NOMO-1 (cell line): ENCODE data around the gene EFHC2.
"Not testable (repeated sequence)": the region's sequence is repeated elsewhere in the genome, so short reads cannot be mapped to it uniquely, and the experiment has no call there.

Source experiments
- DNase-seq, 2 experiments: peaks; one replicate each; lab custom pipeline; 2025; ENCODE audit not compliant: unreplicated experiment in 2 of 2; lab: John Stamatoyannopoulos, UW

EFHC2 gene

DNA sequence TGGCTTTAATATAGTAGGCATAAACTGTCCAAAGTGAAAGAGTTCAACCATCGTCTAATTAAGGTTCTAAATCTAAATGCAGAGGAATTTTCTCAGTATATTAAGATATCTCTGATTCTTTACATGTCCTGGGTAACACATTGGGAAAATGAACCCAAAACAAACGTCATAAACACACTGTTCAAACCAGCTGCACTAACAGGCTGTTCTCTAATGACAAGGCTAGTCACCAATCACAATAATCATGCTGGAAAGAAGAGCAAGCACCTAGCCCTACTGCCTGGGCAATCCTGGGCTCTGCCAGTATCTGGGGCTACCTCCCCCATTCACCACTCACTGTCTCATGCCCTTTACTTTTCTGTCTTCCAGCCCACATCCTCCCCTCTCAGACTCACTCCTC is 107.9 kb downstream of the EFHC2 start:
- DNase-seq, result no peak

DNA sequence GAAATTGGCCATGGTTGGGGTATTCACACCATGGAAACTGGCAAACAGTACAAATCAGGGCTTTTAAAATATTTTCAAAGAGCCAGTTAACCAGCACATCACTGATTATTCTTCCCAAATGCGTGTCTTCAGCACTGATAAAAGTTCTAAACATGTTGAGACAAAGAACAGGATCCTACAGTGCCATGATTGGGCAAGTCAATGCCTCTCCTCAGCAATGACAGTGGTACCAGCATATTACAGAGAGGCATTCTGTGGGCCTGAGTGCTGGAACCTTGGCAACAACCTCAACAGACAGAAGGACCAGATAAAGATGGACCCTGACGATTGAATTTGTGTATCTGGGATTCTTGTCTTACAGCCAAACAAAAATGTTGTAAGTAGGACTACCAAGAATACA is 108.9 kb downstream of the EFHC2 start:
- DNase-seq, result no peak

DNA sequence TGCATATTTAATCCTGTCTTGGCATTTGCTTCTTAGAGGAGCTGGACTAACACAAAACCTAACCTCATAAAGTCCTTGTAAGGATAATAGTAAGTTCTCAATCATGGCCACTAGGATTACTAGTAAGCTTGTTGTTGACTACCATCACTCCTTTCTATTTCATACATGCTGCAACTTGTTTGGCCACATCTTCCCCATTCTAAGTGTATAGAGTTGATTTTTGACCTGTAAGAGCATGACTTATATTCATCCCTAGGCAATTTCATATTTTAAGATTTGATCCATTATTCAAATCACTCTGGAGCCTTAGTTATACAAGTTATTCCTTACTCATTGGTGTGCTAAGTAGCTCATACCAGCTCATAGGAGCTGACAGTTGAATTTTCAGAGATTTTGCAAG is 109.4 kb downstream of the EFHC2 start:
- DNase-seq, result no peak

DNA sequence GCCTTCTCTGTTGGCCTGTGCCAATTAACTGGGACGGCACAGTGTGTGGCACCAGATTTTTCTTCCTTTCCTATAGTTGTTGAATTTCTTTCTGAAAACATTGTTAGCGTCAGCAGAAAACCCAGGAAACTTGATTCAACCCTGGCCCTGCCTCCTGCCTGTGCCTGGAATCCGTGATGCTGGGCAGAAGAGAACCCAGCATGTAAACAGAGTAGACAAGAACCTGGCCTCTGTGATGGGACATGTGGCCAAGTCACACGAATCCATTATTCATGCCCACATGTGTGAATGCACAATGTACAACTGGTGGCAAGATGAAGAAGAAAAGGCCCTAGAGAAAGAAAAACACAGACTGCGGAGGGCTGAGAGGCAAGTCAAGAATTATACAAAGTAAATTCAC is 111.4 kb downstream of the EFHC2 start:
- DNase-seq, result no peak

DNA sequence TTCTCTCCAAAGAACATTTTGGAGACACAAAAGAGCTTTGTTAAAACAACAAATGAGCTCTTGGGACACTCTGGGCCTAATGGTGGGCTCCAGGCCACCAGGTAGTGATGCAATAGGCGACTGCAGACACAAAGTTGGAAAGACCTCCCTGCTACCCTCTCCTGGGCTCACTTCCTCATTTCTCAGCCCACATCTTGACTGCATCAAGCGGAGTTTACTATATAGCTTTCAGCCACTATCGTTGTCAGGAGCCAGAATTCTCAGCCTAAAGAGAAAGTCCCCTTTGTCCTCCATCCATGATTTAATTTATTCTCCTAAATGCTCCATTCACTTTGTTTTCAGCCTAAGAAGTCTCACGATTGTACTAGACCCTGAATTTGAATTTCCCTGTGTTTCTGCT is 114.9 kb downstream of the EFHC2 start:
- peak; percentile 43 to 62 for DNase-seq

DNA sequence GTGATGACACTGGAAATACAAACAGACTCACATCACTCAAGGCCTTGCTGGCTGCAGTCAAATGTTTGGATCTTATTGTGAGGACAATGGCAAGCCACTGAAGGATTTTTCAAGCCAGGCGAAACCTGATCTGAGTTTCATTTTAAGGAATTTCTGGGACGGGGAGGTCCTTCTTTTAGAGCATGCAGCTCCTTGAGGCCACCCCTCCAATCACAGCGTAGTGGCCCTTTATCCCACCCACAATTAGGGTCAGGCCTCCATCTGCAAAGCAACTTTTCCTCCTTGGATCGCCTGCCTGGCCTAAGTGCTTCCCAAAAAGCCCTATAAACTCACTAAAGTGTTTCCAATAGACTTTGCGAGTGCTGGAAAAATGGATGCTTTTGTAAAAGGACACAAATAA is 115.5 kb downstream of the EFHC2 start:
- no peak for DNase-seq

DNA sequence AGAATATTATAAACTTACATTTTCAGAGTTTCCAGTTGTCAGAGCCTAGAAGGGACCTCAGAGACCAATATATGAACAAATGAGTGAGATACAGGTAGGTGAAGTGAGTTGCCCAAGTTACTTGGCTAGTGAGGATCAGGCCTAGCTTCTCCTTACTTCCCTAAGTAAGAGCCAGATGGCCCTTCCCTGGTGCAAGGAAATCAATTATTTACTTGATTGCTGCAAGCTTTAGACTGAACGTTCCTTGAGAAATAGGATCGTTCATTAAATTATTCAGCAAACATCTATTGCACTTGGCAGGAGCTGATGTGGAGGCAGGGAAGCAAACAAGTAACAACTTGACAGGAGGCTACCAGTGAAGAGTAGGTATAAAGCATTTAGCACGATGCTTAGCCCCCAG is 117.8 kb downstream of the EFHC2 start:
- DNase-seq, result no peak

DNA sequence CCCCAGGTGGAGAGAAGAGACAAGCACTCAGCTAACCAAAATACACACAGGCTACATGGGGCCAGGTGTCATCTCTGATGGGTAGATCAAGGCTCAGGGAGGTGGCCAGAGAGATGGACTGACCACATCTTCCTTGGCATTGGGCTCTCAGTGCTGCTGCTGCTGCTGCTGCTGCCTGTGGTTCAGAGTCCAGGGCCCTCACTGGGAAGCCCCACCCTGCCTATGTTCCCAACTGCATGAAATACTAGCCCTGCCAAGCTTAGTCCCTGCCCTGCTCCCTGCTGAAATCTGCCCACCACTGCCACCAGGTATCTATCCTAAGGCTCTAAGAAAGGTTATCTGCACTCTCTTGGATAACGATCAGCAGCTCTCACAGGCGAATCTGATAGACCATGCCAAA is 118.7 kb downstream of the EFHC2 start:
- no peak for DNase-seq

DNA sequence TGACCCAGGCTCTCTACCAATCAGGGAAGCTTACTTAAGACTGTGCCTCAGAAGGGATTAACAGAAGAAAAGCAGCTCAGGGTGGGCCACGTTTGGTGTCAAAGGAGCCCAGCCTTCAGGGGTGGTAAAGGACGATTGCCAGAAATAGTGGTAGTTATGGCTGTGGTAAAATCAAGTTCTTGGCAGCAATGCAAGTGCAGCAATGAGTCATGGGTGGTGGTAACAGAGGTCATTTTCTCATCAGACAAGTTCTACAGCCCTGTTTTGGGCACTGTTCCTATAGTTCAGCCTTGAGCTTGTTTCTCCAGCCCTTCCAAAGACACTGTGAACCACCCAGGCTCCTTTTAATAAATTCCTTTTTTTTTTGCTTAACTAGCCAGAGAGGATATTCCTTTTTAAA is 120.3 kb downstream of the EFHC2 start:
- DNase-seq, result no peak

DNA sequence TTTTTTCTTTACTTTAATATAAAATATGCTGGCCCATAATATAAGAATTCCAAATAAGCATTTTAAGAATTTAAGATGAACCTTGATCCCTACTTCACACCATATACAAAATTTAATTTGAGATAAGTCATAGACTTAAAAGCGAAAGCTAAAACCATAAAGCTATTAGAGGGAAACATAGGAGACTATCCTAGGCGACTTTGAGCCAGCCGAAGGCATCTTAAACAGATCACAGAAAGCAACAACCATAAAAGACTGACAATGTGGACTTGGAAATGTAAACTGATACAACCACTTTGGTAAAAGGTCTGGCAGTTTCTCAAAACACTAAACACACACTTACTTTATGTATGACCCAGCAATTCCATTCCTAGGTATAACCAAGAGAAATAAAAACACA is 125.0 kb downstream of the EFHC2 start:
- no peak for DNase-seq

DNA sequence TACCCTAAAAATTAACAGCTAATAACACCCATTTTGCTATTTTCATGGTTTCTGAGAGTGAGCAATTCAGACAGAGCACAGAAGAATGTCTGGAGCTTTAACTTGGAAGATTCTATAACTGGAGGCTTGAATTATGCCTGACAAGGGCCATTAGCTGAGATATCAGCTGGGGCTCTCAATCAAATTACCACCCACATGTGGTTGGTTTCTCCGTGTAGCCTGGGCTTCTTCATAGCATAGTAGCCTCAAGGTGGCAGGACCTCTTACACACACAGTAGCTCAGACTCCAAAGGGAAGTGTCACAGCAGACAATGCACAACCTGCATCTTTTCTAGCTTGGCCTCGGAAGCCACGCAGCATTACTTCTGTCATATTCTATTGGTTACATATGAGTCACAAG is 127.3 kb downstream of the EFHC2 start:
- no peak for DNase-seq

DNA sequence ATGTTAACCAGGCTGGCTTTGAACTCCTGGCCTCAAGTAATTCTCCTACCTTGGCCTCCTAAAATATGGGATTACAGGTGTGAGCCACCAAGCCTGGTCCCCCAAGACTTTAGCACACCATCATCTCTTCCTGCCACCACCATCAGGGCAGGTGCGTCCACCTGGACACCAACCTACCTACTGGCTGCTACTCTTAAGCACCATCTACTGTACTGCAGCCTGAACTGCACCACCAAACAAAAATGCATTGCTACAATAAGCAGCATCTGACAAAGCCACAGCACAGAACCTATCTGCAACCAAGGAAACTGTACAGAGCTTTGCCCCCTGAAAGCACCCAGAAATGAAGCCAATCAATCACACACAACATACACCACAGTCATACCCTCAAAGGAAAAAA is 139.7 kb downstream of the EFHC2 start:
- DNase-seq, result no peak

DNA sequence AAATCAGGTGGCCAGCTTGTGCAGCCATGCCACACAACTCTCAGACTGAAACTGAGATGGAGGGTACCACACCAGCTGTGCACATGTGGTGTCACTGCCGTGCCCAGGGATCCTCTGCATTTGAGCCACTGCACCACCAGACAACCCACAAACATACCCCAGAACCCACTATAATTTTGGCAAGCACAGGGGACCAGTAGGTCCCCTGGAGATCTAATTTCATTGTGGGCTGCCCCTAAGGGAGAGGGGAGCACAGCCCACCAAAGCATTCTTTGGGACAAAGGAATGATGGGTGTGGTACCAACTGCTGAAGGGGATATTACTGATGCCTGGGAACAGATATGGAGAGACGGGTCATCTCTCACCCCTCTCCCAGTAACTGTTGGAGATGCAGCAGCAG is 140.9 kb downstream of the EFHC2 start:
- no peak for DNase-seq

DNA sequence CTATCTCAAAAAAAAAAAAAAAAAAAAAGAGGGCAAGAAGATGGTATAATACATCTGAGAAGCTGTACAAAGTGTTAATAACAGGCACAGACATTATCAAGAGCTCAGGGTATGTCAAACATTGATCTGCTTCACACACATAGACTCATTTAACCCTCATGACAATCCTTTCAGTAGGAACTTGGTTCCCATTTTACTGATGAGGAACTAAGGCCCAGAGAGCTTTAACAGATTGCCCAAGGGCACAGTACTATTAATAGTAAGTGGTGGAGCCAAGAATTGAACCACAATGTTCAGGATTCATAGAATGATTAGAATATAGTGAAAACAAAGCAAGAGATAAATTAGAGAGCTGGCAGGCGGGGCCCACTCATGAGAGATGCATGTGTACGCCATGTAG is 154.4 kb downstream of the EFHC2 start:
- DNase-seq, result peak in 1 of 2 experiments; percentile 6

DNA sequence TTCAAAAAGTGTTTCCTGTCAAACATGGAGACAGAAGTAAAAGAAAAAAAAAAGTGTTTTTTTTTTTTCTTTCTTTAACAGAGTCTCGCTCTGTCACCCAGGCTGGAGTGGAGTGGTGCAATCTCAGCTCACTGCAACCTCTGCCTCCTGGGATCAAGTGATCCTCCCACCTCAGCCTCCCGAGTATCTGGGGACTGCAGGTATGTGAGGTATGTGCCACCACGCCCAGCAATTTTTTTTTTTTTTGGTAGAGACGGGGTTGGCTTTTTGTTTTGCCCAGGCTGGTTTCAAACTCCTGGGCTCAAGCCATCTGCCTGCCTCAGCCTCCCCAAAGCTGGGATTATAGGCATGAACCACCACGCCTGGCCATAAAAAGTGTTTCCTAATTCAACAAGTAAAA is 155.6 kb downstream of the EFHC2 start:
- DNase-seq, result not testable (repeated sequence)

DNA sequence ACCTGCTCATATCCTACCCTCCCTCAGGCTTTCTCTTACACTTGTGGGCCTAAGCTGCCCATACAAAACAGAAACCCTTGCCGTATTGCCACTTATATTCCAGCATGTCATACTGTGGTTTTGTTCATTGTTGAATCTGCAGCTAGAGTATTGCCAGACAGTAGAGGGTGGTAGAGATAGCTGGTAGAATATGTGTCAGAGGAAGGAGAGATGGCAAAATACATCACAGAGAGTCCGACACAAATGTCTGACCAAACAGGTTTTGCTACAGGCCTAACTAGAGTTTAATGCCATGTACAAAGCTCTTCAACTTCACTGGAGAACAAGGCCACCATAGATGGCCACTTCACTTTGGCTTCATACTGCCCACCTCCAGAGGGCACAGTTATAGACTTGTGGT is 160.1 kb downstream of the EFHC2 start:
- no peak for DNase-seq

DNA sequence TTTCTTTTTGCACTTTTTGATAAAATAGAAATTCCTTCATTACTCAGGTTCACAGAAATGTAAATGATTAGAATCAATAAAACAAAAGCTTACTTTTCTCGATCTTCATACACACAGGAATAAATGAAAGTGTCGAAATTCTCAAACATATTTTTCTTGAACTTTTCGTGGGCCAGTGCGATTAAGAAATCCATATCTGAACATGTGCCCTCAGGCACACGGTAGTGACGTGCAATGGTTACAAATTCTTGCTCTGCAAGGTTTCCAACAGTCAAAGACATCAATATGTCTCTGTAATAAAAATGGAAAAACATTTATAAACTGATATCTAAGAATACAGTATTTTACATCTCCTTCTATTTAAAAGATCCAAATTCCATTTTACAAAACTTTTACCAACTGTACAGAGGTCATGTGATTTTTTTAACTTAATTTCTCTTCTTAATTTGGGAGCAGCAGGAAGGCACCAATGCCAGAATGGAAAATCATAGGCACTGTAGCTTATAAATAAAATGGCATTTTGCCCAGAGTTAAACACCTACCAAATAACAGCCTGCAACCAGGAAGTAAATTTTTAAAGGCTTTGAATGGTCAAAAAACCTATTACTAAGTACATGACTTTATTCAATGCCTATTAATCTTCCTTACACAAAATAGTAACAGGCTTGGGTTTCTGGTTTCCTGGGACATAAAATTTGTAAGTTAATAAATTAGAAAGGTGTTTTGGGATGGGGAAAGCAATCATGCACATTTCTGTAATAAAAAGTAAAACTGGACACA is 165.0 kb downstream of the EFHC2 start:
- DNase-seq, result no peak

DNA sequence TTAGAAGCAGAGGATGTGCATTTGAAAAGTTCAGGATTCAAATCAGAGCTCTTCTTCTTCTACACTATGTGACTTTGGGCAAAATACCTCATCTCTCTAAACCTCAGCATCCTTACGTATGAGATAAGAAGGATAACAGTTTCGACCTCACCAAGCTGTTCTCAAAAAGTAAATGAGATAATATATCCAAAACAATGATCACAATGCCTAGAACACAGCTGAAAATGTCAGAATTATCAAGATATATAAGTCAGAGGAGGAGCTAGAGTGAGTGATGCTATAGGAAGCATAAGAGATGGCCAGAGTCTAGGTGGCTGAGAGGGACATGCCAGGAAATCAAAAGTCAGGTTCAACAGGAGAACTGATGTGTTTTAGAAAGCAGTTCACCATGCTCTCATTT is 168.0 kb downstream of the EFHC2 start:
- DNase-seq, result no peak

DNA sequence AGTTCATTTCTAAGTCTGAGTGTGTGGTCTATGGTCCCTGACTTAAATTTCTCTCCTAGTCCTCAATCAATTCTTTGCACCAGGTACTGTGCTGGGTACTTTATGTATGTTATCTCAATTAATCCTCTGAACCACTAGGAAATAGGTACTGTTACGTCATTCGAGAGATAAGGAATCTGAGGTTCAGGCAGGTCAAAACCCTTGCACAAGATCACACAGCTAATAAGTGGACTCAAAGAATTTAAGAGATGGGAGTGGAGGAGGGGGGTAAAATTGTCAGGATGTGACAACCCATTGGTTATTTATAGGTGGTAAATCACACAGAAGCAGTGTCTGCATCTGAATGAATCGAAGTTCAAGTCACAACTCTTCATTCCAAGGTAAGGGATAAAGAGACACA is 169.4 kb downstream of the EFHC2 start:
- no peak for DNase-seq

DNA sequence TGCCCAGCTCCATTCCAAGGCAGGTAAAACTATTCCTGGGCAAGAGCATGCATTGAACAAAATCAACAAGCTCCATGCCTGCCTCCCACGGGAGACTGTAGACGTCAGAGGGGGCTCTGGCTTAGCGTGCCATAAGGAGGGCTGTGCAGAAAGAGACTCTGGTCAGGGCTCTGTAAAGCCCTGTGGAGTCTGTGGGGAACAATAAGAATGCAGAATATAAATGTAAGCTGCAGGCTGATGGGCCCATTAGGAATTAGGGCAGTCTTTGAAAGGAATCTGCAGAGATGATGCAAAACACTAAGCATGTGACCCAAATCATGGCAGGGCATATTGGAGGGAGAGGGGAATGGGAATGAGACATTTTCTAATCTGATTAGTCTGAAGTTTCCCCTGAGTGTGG is 170.3 kb downstream of the EFHC2 start:
- DNase-seq, result no peak

DNA sequence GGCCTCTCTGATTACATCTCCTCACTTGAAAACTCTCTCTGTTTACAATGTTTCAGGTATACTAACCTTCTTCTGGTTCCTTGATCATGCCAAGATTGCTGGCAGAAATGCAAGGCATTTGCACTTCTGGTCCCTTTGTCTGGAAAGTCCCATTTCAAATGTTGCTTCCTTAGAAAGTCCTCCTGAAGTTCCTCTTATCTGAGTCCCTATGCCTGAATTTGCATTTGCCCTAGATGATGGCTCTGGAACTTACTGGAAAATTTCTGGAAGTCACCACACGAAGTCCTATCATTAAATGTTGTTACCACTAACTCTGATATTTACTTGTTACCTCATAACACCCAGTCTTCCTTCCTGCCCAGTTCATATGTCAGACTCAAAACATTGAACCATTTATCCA is 176.4 kb downstream of the EFHC2 start:
- no peak for DNase-seq

DNA sequence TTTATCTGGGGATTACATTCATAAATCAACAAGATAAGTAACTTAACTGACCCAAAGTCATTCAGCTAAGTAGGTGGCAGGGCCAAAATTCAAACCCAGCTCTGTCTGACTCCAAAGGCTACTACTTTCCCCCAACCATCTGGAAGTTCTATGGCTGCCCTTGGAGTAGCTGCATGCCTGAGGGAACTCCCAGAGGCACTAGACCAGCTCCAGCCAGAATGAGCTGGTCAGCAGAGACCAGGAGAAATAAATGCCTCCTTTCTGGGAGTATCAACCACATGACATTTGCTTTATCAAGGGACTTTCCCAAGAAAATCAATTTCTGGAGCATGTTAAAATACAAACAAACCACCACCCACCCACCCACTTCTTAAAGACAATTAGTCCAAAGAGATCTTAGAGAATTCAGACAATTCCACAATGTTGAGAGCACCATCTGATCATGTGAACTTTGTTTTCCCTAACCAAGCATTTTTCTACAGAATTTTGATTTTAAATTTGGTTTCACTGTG is 180.5 kb downstream of the EFHC2 start:
- DNase-seq, result no peak

DNA sequence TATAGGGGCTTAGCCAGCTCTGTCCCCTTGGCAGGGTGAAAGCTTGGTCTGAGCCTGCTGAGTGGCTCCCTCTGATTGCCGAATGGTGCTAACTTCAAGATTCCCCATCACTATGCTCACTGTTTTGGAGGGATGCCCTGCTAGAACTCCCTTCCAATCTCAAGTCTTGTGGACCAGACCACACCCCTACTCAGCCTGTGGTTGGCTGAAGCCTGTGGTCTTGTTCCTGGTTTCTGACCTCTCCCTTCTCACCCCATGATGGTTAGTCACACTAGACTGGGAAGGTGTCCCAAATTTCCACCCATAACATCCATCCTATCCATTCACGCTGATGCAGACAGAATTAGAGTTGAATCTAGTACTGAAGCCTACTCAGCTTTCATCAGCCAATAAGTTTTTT is 185.6 kb downstream of the EFHC2 start:
- DNase-seq, result no peak
